RWPE1 (cell line): Measurements from ENCODE around the gene CNTNAP2.

Source experiments
- CTCF ChIA-PET: fragments of 350-600 bp; sonication (Branson Sonifier 250); formaldehyde crosslinking; extraction: SDS; loops from one replicate; lab custom pipeline; 2021; lab: Yijun Ruan, JAX
- POLR2A ChIA-PET: fragments of 400-600 bp; formaldehyde crosslinking; extraction: SDS; loops from one replicate; lab custom pipeline; 2020; ENCODE audit warnings: antibody characterized with exemption; ENCODE audit not compliant: low non-redundant PET; lab: Yijun Ruan, JAX
- DNase-seq: peaks from one replicate; pipeline ENCODE4 v3.0.0; 2012; ENCODE audit warnings: low spot score
- H3K27ac ChIP-seq: fragments of 450-650 bp; 2 replicates; pipeline ENCODE4 v1.5.1; 2017
- CTCF ChIP-seq: fragments of 450-650 bp; conservative IDR thresholded peaks from 2 replicates; pipeline ENCODE4 v1.5.1; 2017; ENCODE audit warnings: low read depth, mild to moderate bottlenecking

The CNTNAP2 gene

GRCh38 chr7:147997636-147998035, 1881.0 kb downstream of the CNTNAP2 start:
- DNase-seq: no peak
- TF ChIP-seq CTCF: no peak
- no peak overlapping the region for H3K27ac ChIP-seq
- POLR2A ChIA-PET: no interaction called here
- CTCF ChIA-PET: no interaction called here

DNA sequence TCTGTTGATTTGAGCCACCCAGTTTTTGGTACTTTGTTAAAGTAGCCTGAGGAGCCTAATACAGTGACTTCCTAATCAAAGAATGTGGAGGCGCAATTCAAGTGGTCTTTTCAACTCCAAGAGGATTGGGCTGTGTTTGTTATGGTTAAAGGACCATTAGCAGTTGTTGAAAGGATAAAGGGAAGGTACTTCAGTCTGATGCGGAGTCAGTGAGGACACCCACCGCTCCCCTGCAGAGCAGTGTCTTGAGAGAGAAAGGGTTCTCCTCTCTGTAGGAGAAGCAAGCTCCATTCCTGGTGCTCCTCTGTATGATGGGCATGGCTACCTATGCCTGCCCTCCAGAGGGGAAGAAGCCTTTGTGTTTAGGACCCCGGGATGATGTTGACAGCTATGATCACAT, 1883.4 kb downstream of the CNTNAP2 start:
- no peak overlapping the region for H3K27ac ChIP-seq
- CTCF ChIA-PET: no interaction called here
- DNase-seq: no peak
- no peak for TF ChIP-seq CTCF
- POLR2A ChIA-PET: no interaction called here

DNA sequence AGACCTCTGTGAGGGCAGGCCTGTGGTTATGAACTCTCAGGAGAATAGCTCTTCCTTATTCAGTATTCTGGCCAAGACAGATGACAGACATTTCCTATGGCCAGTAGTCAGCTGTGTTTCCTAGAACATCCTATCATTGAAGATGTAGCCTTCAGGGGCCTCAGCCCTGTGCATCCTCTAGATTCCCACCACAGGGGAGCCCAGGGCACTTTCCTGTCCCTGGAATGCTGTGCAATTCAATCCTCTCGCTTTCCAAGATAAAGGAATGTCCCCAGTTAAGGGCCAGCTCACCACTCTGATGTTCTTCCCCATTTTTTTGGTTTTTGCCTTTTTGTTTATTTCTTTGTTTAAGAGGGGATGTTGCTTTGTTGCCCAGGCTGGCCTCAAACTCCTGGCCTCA, 1895.2 kb downstream of the CNTNAP2 start:
- H3K27ac ChIP-seq: no peak overlapping the region
- no peak for TF ChIP-seq CTCF
- ChIA-PET CTCF (no interaction called here), POLR2A (no interaction called here)
- no peak for DNase-seq

GRCh38 chr7:148014001-148014400, 1897.4 kb downstream of the CNTNAP2 start:
- POLR2A ChIA-PET: no interaction called here
- TF ChIP-seq CTCF: no peak
- no peak overlapping the region for H3K27ac ChIP-seq
- DNase-seq: no peak
- CTCF ChIA-PET: no interaction called here

DNA sequence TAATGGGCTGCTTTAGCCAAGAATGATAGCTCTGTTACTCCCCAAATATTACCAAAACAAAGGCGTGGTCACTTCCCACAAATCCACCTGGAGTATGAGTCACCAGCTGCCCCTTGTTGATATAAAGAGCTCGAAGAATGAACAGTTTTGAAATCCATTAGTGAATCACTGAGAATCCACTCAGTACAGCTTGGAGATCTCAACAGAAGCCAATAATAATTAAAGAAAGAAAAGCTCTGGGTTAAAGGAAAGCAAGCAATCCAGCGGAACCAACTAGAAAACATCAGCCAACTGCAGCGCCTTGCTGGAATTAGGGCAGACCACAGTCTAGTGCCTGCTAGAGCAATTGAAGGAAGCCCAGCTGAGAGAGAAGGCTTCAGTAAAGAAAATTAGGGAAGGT, 1897.9 kb downstream of the CNTNAP2 start:
- no peak overlapping the region for H3K27ac ChIP-seq
- ChIA-PET CTCF (no interaction called here), POLR2A (no interaction called here)
- no peak for DNase-seq
- no peak for TF ChIP-seq CTCF

- no peak for TF ChIP-seq CTCF
- no peak for DNase-seq
- ChIA-PET POLR2A (no interaction called here), CTCF (no interaction called here)
- H3K27ac ChIP-seq: no peak overlapping the region
These were observed 1900.5 kb downstream of the CNTNAP2 start for GRCh38 chr7:148017126-148017525.

DNA sequence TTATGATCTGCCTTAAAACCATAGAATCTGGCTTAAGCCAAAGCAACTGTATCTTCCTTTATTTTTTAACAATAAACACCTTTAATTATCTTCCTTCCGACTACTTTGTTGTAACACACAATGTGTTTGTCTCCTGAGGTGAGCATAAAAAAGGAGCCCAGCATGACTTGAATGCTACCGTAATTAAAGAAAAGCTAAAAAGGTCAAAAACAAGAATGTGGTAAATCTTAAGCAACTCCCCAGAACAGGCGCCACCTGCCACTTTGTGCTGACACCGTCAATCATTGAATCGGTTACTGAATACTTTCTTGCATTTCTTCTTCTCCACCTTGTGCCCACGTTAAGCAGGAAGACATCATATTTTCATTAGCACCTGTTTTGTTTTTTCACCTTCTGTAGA, 1904.1 kb downstream of the CNTNAP2 start:
- CTCF ChIA-PET: no interaction called here
- no peak overlapping the region for H3K27ac ChIP-seq
- TF ChIP-seq CTCF: no peak
- no peak for DNase-seq
- POLR2A ChIA-PET: no interaction called here
